ENCODE results near the gene TCF25.

TCF25 gene

GRCh38 chr16:89921702-89922476 lies 48.5 kb downstream of the TCF25 start (continued):
- TF ChIP-seq ZNF133 (tag by site-specific recombination; IDR thresholded peaks at IDR 0.05) (no peak), ZNF214 (tag by site-specific recombination; IDR thresholded peaks at IDR 0.05; ENCODE audit: borderline replicate concordance) (no peak), ZBTB17 (tag by site-specific recombination; IDR thresholded peaks at IDR 0.05) (peak; percentile 95), ZNF621 (tag by site-specific recombination; IDR thresholded peaks at IDR 0.05) (no peak), PRDM1 (tag by site-specific recombination; IDR thresholded peaks at IDR 0.05) (no peak), ZNF335 (tag by site-specific recombination; conservative IDR thresholded peaks at IDR 0.05) (no peak; the same call in 1 of the 2 replicates), ZNF664 (tag by site-specific recombination; IDR thresholded peaks at IDR 0.05) (no peak), ZNF354C (tag by site-specific recombination; IDR thresholded peaks at IDR 0.05; ENCODE audit: borderline replicate concordance, low read depth) (no peak), ZSCAN5A (tag by site-specific recombination; IDR thresholded peaks at IDR 0.05) (no peak), ZBTB49 (tag by site-specific recombination; IDR thresholded peaks at IDR 0.05; ENCODE audit: low read depth) (no peak), GLI4 (tag by site-specific recombination; IDR thresholded peaks at IDR 0.05) (no peak), ZIC2 (tag by site-specific recombination; IDR thresholded peaks at IDR 0.05) (peak; percentile 21; the same call in 1 of the 2 replicates), ZNF341 (tag by site-specific recombination; IDR thresholded peaks at IDR 0.05; ENCODE audit: low read depth) (no peak), ZNF704 (tag by site-specific recombination; IDR thresholded peaks at IDR 0.05) (no peak), ZNF416 (tag by site-specific recombination; IDR thresholded peaks at IDR 0.05) (no peak), ZNF350 (tag by site-specific recombination; IDR thresholded peaks at IDR 0.05) (no peak), GFI1B (tag by site-specific recombination; IDR thresholded peaks at IDR 0.05) (no peak), ZNF398 (tag by site-specific recombination; IDR thresholded peaks at IDR 0.05) (no peak), ZNF623 (tag by site-specific recombination; IDR thresholded peaks at IDR 0.05) (no peak), ZNF555 (tag by site-specific recombination; conservative IDR thresholded peaks at IDR 0.05) (no peak), ZNF544 (tag by site-specific recombination; IDR thresholded peaks at IDR 0.05) (no peak), ZFP41 (tag by site-specific recombination; IDR thresholded peaks at IDR 0.05; ENCODE audit: borderline replicate concordance) (no peak), ZNF561 (tag by site-specific recombination; IDR thresholded peaks at IDR 0.05; ENCODE audit: borderline replicate concordance) (no peak), ZNF571 (tag by site-specific recombination; IDR thresholded peaks at IDR 0.05) (no peak), ZNF768 (tag by site-specific recombination; IDR thresholded peaks at IDR 0.05) (no peak), ZNF37A (tag by site-specific recombination; IDR thresholded peaks at IDR 0.05) (no peak), ZNF629 (tag by site-specific recombination; IDR thresholded peaks at IDR 0.05) (no peak), ZNF366 (tag by site-specific recombination; conservative IDR thresholded peaks at IDR 0.05) (no peak), ZNF10 (tag by site-specific recombination; IDR thresholded peaks at IDR 0.05) (peak; percentile 36; the same call in 1 of the 2 replicates), ZNF148 (tag by site-specific recombination; IDR thresholded peaks at IDR 0.05; ENCODE audit: borderline replicate concordance) (no peak), ZNF670 (tag by site-specific recombination; IDR thresholded peaks at IDR 0.05; ENCODE audit: low read depth) (no peak), ZNF654 (tag by site-specific recombination; IDR thresholded peaks at IDR 0.05; ENCODE audit: low read depth) (no peak), ZNF239 (tag by site-specific recombination; IDR thresholded peaks at IDR 0.05) (no peak)

Measured in HEK293 (cell line).